A549 (cell line): ENCODE measurements around the gene ATF7IP2. TPM values are rescaled to one million over a fixed set of nuclear protein-coding genes. Genes with fewer than 3 reads are reported as not detected.

Experiments used
- ATAC-seq, 2 experiments: fragments of 200-7000 bp in 1 of 2; fragments of >200 bp in 1 of 2; cut with Nextera tagmentation in 1 of 2; cut with Tn5 transposase in 1 of 2; 3 replicates each; pipeline versions ENCODE4 v1.8.0 to v1.9.1; 2018 to 2020; ENCODE audit warnings: mild to moderate bottlenecking in 1 of 2, moderate library complexity in 1 of 2
- CTCF ChIA-PET: fragments of 300-600 bp; sonication (Branson Sonifier 250); formaldehyde crosslinking; extraction: SDS; loops from one replicate; lab custom pipeline; 2021; ENCODE audit warnings: antibody characterized with exemption, inconsistent platforms; lab: Yijun Ruan, JAX
- POLR2A ChIA-PET: fragments of 350-600 bp; formaldehyde crosslinking; extraction: SDS; loops from one replicate; lab custom pipeline; 2021; ENCODE audit warnings: antibody characterized with exemption, inconsistent platforms; lab: Yijun Ruan, JAX
- DNase-seq, 2 experiments: peaks; one replicate each; pipeline versions ENCODE4 v3.0.0 to v3.0.0-alpha.2; 2011 to 2016; ENCODE audit warnings: low read depth in 1 of 2, low spot score in 1 of 2
- FAIRE-seq: peaks from 2 replicates; lab custom pipeline; 2011; peaks lifted over from hg19 to GRCh38; lab: Jason Lieb, UNC
- H3K27ac ChIP-seq, 2 experiments: fragments of >200 bp; sonication (Bioruptor Twin); formaldehyde crosslinking; 3 replicates each; pipeline ENCODE4 v1.5.1; 2016 to 2017
- H3K4me1 ChIP-seq: fragments of >200 bp; sonication (Bioruptor Twin); formaldehyde crosslinking; 3 replicates; pipeline ENCODE4 v1.6.1; 2016
- H3K4me2 ChIP-seq: fragments of >200 bp; sonication (Bioruptor Twin); formaldehyde crosslinking; 3 replicates; pipeline ENCODE4 v1.6.1; 2016
- H3K4me3 ChIP-seq: fragments of >200 bp; sonication (Bioruptor Twin); formaldehyde crosslinking; 3 replicates; pipeline ENCODE4 v1.5.1; 2016
- H3K9me3 ChIP-seq: fragments of >200 bp; sonication (Bioruptor Twin); formaldehyde crosslinking; 3 replicates; pipeline ENCODE4 v1.6.1; 2016
- BCL3 ChIP-seq: fragments of >200 bp; sonication (Bioruptor Twin); formaldehyde crosslinking; IDR thresholded peaks from 3 replicates; pipeline ENCODE4 v1.6.1; 2016
- BHLHE40 ChIP-seq: IDR thresholded peaks from 2 replicates; pipeline ENCODE4 v1.6.1; 2012; ENCODE audit warnings: low read depth, low read length, inconsistent platforms
- E2F6 ChIP-seq: IDR thresholded peaks from 2 replicates; pipeline ENCODE4 v1.6.1; 2012; ENCODE audit warnings: low read depth, borderline replicate concordance
- ELK1 ChIP-seq: fragments of 150-350 bp; IDR thresholded peaks from 2 replicates; pipeline ENCODE4 v1.6.1; 2014; ENCODE audit warnings: low read depth, mild to moderate bottlenecking, low read length
- ESRRA ChIP-seq: fragments of 150-350 bp; IDR thresholded peaks from 2 replicates; pipeline ENCODE4 v1.6.1; 2014; ENCODE audit warnings: mild to moderate bottlenecking, low read length, borderline replicate concordance
- GATA3 ChIP-seq: IDR thresholded peaks from 2 replicates; pipeline ENCODE4 v1.6.1; 2012; ENCODE audit warnings: borderline replicate concordance
- HDAC2 ChIP-seq: fragments of 200-600 bp; sonication (generic); IDR thresholded peaks from 2 replicates; pipeline ENCODE4 v1.6.1; 2016
- HES2 ChIP-seq: fragments of >200 bp; sonication (Bioruptor Twin); formaldehyde crosslinking; IDR thresholded peaks from 2 replicates; pipeline ENCODE4 v1.6.1; 2016
- HMGXB4 ChIP-seq: fragments of 250-450 bp; sonication (Bioruptor Pico); IDR thresholded peaks from 2 replicates; pipeline ENCODE4 v1.5.0; 2021; ENCODE audit warnings: mild to moderate bottlenecking, moderate library complexity, borderline replicate concordance
- HOXA7 ChIP-seq: fragments of 250-450 bp; sonication (Bioruptor Pico); IDR thresholded peaks from 2 replicates; pipeline ENCODE4 v1.5.0; 2020; ENCODE audit warnings: mild to moderate bottlenecking, moderate library complexity
- HOXB13 ChIP-seq: fragments of 250-450 bp; sonication (Bioruptor Pico); IDR thresholded peaks from 2 replicates; pipeline ENCODE4 v1.5.0; 2020; ENCODE audit warnings: low read depth, mild to moderate bottlenecking, moderate library complexity
- HOXB5 ChIP-seq: fragments of 250-450 bp; sonication (Bioruptor Pico); IDR thresholded peaks from 2 replicates; pipeline ENCODE4 v1.5.0; 2020; ENCODE audit warnings: mild to moderate bottlenecking, moderate library complexity
- JUN ChIP-seq, 2 experiments: fragments of >200 bp; sonication (Bioruptor Twin); formaldehyde crosslinking; IDR thresholded peaks; 2 replicates in 1 of 2; 3 replicates in 1 of 2; pipeline ENCODE4 v1.6.1; 2016 to 2017
- JUNB ChIP-seq: fragments of >200 bp; sonication (Bioruptor Twin); formaldehyde crosslinking; IDR thresholded peaks from 2 replicates; pipeline ENCODE4 v1.6.1; 2016
- KDM1A ChIP-seq: fragments of 200-600 bp; sonication (generic); IDR thresholded peaks from 2 replicates; pipeline ENCODE4 v1.6.1; 2016; ENCODE audit warnings: low read depth, mild to moderate bottlenecking
- MAX ChIP-seq: IDR thresholded peaks from 2 replicates; pipeline ENCODE4 v1.6.1; 2012
- MYC ChIP-seq: IDR thresholded peaks from 2 replicates; pipeline ENCODE4 v1.6.1; 2012; ENCODE audit warnings: mild to moderate bottlenecking, inconsistent platforms, low read length, improper control_type of control experiment, borderline replicate concordance
- NFE2L2 ChIP-seq: fragments of 150-350 bp; conservative IDR thresholded peaks from 2 replicates; pipeline ENCODE4 v1.6.1; 2014; ENCODE audit warnings: low read length
- PBX3 ChIP-seq: IDR thresholded peaks from 2 replicates; pipeline ENCODE4 v1.6.1; 2012
- POLR2AphosphoS2 ChIP-seq: conservative IDR thresholded peaks from 2 replicates; pipeline ENCODE4 v1.6.1; 2012; ENCODE audit warnings: low read length, improper control_type of control experiment, inconsistent platforms
- RAD21 ChIP-seq, 2 experiments: fragments of >200 bp in 1 of 2; sonication (Bioruptor Twin) in 1 of 2; formaldehyde crosslinking in 1 of 2; IDR thresholded peaks in 1 of 2; conservative IDR thresholded peaks in 1 of 2; 2 replicates in 1 of 2; 3 replicates in 1 of 2; pipeline ENCODE4 v1.6.1; 2012 to 2018; ENCODE audit warnings: inconsistent platforms in 1 of 2
- RARB ChIP-seq: fragments of 250-450 bp; sonication (Bioruptor Pico); IDR thresholded peaks from 2 replicates; pipeline ENCODE4 v1.8.0; 2021; ENCODE audit warnings: mild to moderate bottlenecking, moderate library complexity
- RCOR1 ChIP-seq: fragments of 150-350 bp; IDR thresholded peaks from 2 replicates; pipeline ENCODE4 v1.6.1; 2014; ENCODE audit warnings: antibody characterized with exemption, low read length, low read depth
- RNF2 ChIP-seq: fragments of 200-600 bp; sonication (generic); IDR thresholded peaks from 2 replicates; pipeline ENCODE4 v1.6.1; 2016; ENCODE audit warnings: low read depth, mild to moderate bottlenecking, antibody characterized with exemption, moderate library complexity, borderline replicate concordance
- ZSCAN20 ChIP-seq: fragments of 250-450 bp; sonication (Bioruptor Pico); IDR thresholded peaks from 2 replicates; pipeline ENCODE4 v1.8.0; 2022; ENCODE audit warnings: mild to moderate bottlenecking, moderate library complexity
- WGBS: methylation state at CpG from one replicate; pipeline ENCODE4 v1.1.6; 2017; ENCODE audit errors: missing lambda C conversion rate; 5-methylcytosine and 5-hydroxymethylcytosine counted together
- polyA plus RNA-seq, 4 experiments: library from polyadenylated mRNA; depleted of rRNA in 3 of 4; stranded (reverse); fragments of >200 nt; fragmentation: RNase III in 1 of 4; extraction: RNeasy Plus Mini Kit Qiagen cat#74134 plus additional on column Dnase treatment in 1 of 4; gene quantifications; 2 replicates in 3 of 4; 3 replicates in 1 of 4; pipeline ENCODE4 v1.2.3, GENCODE V29; 2011 to 2017

The ATF7IP2 gene
- polyA plus RNA-seq, 2 of the 4 experiments (the other 2 are of a cell fraction): 12.3 to 23.5 TPM

- no peak overlapping the region for H3K4me3 ChIP-seq
- ChIA-PET CTCF (no interaction called here), POLR2A (no interaction called here)
- WGBS: 54% methylated on average over 4 of the region's 4 CpGs
- ATAC-seq: no peak
- TF ChIP-seq POLR2AphosphoS2 (no peak), MYC (no peak), BCL3 (no peak), KDM1A (no peak), ESRRA (no peak), HOXB5 (CRISPR knock-in tag) (no peak), HOXB13 (CRISPR knock-in tag) (no peak), HDAC2 (no peak), HES2 (no peak), HOXA7 (no peak), JUN (IDR thresholded peaks at IDR 0.05) (no peak), ZSCAN20 (CRISPR knock-in tag) (no peak), RAD21 (conservative IDR thresholded peaks at IDR 0.05 in 1 of 2, IDR thresholded peaks at IDR 0.05 in 1 of 2) (no peak), HMGXB4 (CRISPR knock-in tag) (no peak), BHLHE40 (no peak)
- no peaks in the 10 kb centered on the region for H3K4me1 ChIP-seq
- no peak overlapping the region for H3K27ac ChIP-seq
- FAIRE-seq: no peak
- no peak for DNase-seq
- peaks cover 15% of the 10 kb centered on the region for H3K9me3 ChIP-seq
- H3K4me2 ChIP-seq: no peak overlapping the region
These were observed 99.3 kb downstream of the ATF7IP2 start for GRCh38 chr16:10485159-10485558.

- H3K9me3 ChIP-seq: peaks cover 15% of the 10 kb centered on the region
- no peak overlapping the region for H3K27ac ChIP-seq
- WGBS: 81% methylated on average over 12 of the region's 12 CpGs
- ATAC-seq (no peak), DNase-seq (no peak), FAIRE-seq (no peak)
- no peak overlapping the region for H3K4me2 ChIP-seq
- no peaks in the 10 kb centered on the region for H3K4me1 ChIP-seq
- no peak overlapping the region for H3K4me3 ChIP-seq
- ChIA-PET CTCF (no interaction called here), POLR2A (no interaction called here)
- no peak for TF ChIP-seq BHLHE40
- no peak for TF ChIP-seq HOXB13 (CRISPR knock-in tag)
- TF ChIP-seq PBX3: no peak
- TF ChIP-seq ESRRA: no peak
- TF ChIP-seq ELK1: no peak
- no peak for TF ChIP-seq RARB
- TF ChIP-seq RAD21 (conservative IDR thresholded peaks at IDR 0.05 in 1 of 2, IDR thresholded peaks at IDR 0.05 in 1 of 2): no peak
- no peak for TF ChIP-seq E2F6
- no peak for TF ChIP-seq JUNB
- no peak for TF ChIP-seq KDM1A
- TF ChIP-seq ZSCAN20 (CRISPR knock-in tag): no peak
- no peak for TF ChIP-seq RNF2
- TF ChIP-seq JUN (IDR thresholded peaks at IDR 0.05): no peak
- TF ChIP-seq RCOR1: no peak
- TF ChIP-seq HMGXB4 (CRISPR knock-in tag): no peak
- TF ChIP-seq GATA3: no peak
- TF ChIP-seq MAX: no peak
- TF ChIP-seq NFE2L2: no peak
- no peak for TF ChIP-seq BCL3
These were observed 100.0 kb downstream of the ATF7IP2 start for GRCh38 chr16:10485698-10486382.
